MM.1S (cell line): ENCODE results near the gene AIP.

Experiments used
- DNase-seq: peaks from one replicate; pipeline ENCODE4 v3.0.0-alpha.2; 2015
- H2AFZ ChIP-seq: fragments of 300-600 bp; sonication (generic); 2 replicates; pipeline ENCODE4 v1.6.0; 2016; ENCODE audit warnings: antibody characterized with exemption, low read length
- H3F3A ChIP-seq: fragments of 300-600 bp; sonication (generic); 2 replicates; pipeline ENCODE4 v1.6.1; 2016; ENCODE audit warnings: mild to moderate bottlenecking, antibody characterized with exemption, low read length, moderate library complexity, mixed read lengths; ENCODE audit not compliant: insufficient read depth
- H3K27ac ChIP-seq: fragments of 300-600 bp; sonication (generic); 2 replicates; pipeline ENCODE4 v1.5.1; 2016; ENCODE audit warnings: mild to moderate bottlenecking, low read length
- H3K27me3 ChIP-seq: fragments of 300-600 bp; sonication (generic); replicated peaks from 2 replicates; pipeline ENCODE4 v1.6.0; 2016; ENCODE audit warnings: low read length; ENCODE audit not compliant: insufficient read depth
- H3K36me3 ChIP-seq: fragments of 300-600 bp; sonication (generic); replicated peaks from 2 replicates; pipeline ENCODE4 v1.6.1; 2016; ENCODE audit warnings: mild to moderate bottlenecking, low read length, mixed read lengths; ENCODE audit not compliant: insufficient read depth
- H3K4me1 ChIP-seq: fragments of 300-600 bp; sonication (generic); 2 replicates; pipeline ENCODE4 v1.6.1; 2016; ENCODE audit warnings: low read length, mixed read lengths
- H3K4me2 ChIP-seq: fragments of 300-600 bp; sonication (generic); 2 replicates; pipeline ENCODE4 v1.6.0; 2016; ENCODE audit warnings: low read depth, low read length
- H3K4me3 ChIP-seq: fragments of 300-600 bp; sonication (generic); 2 replicates; pipeline ENCODE4 v1.5.1; 2016; ENCODE audit warnings: low read length, mixed read lengths
- H3K79me2 ChIP-seq: fragments of 300-600 bp; sonication (generic); 2 replicates; pipeline ENCODE4 v1.6.1; 2016; ENCODE audit warnings: mixed run types, low read length, mixed read lengths
- H3K9ac ChIP-seq: fragments of 300-600 bp; sonication (generic); 2 replicates; pipeline ENCODE4 v1.6.1; 2016; ENCODE audit warnings: low read length, mixed read lengths
- H3K9me2 ChIP-seq: fragments of 300-600 bp; sonication (generic); replicated peaks from 2 replicates; pipeline ENCODE4 v1.6.1; 2016; ENCODE audit warnings: mild to moderate bottlenecking, low read length, mixed read lengths; ENCODE audit not compliant: insufficient read depth
- H3K9me3 ChIP-seq: fragments of 300-600 bp; sonication (generic); replicated peaks from 2 replicates; pipeline ENCODE4 v1.6.1; 2016; ENCODE audit warnings: mild to moderate bottlenecking, low read length, mixed read lengths; ENCODE audit not compliant: insufficient read depth
- H4K20me1 ChIP-seq: fragments of 300-600 bp; sonication (generic); 2 replicates; pipeline ENCODE4 v1.6.1; 2016; ENCODE audit warnings: mild to moderate bottlenecking, low read length, moderate library complexity, mixed read lengths; ENCODE audit not compliant: insufficient read depth
- CTCF ChIP-seq: fragments of 300-600 bp; sonication (generic); IDR thresholded peaks from 2 replicates; pipeline ENCODE4 v1.5.1; 2016; ENCODE audit warnings: antibody characterized with exemption, low read length, mixed read lengths
- EZH2 ChIP-seq: fragments of 300-600 bp; sonication (generic); optimal IDR thresholded peaks from 2 replicates; pipeline ENCODE3; 2017; ENCODE audit warnings: low read depth, mild to moderate bottlenecking, antibody characterized with exemption, low read length, mixed read lengths
- EZH2phosphoT487 ChIP-seq: fragments of 300-600 bp; sonication (generic); IDR thresholded peaks from 2 replicates; pipeline ENCODE4 v1.6.1; 2018; ENCODE audit warnings: antibody characterized with exemption, low read length

Gene AIP

GRCh38 chr11:67498544-67498972, 15.7 kb downstream of the AIP start:
- peaks cover 56% of the 10 kb centered on the region for H3K27me3 ChIP-seq
- no peaks in the 10 kb centered on the region for H3K9me3 ChIP-seq
- no peaks in the 10 kb centered on the region for H3K9me2 ChIP-seq
- no peaks in the 10 kb centered on the region for H3K79me2 ChIP-seq
- TF ChIP-seq EZH2phosphoT487 (no peak), CTCF (no peak), EZH2 (no peak)
- H3K4me3 ChIP-seq, result no peak overlapping the region
- H2AFZ ChIP-seq, result no peak overlapping the region
- no peak overlapping the region for H3K27ac ChIP-seq
- no peaks in the 10 kb centered on the region for H3K4me1 ChIP-seq
- H3F3A ChIP-seq, result no peaks in the 10 kb centered on the region
- no peaks in the 10 kb centered on the region for H3K36me3 ChIP-seq
- no peak overlapping the region for H3K4me2 ChIP-seq
- no peak for DNase-seq
- H3K9ac ChIP-seq, result no peak overlapping the region
- no peaks in the 10 kb centered on the region for H4K20me1 ChIP-seq

GRCh38 chr11:67499808-67500483, 17.1 kb downstream of the AIP start:
- H3K4me3 ChIP-seq, result no peak overlapping the region
- no peak overlapping the region for H3K4me2 ChIP-seq
- no peak overlapping the region for H3K27ac ChIP-seq
- H4K20me1 ChIP-seq, result no peaks in the 10 kb centered on the region
- H3K9ac ChIP-seq, result no peak overlapping the region
- no peaks in the 10 kb centered on the region for H3K9me3 ChIP-seq
- no peaks in the 10 kb centered on the region for H3K79me2 ChIP-seq
- H3K4me1 ChIP-seq, result no peaks in the 10 kb centered on the region
- no peak for DNase-seq
- H3K9me2 ChIP-seq, result no peaks in the 10 kb centered on the region
- peaks cover 65% of the 10 kb centered on the region for H3K27me3 ChIP-seq
- H3F3A ChIP-seq, result no peaks in the 10 kb centered on the region
- H3K36me3 ChIP-seq, result no peaks in the 10 kb centered on the region
- no peak for TF ChIP-seq EZH2phosphoT487
- TF ChIP-seq CTCF, result no peak
- no peak for TF ChIP-seq EZH2
- H2AFZ ChIP-seq, result no peak overlapping the region

- H3K9me3 ChIP-seq, result no peaks in the 10 kb centered on the region
- H3K36me3 ChIP-seq, result no peaks in the 10 kb centered on the region
- peaks cover 67% of the 10 kb centered on the region for H3K27me3 ChIP-seq
- H4K20me1 ChIP-seq, result no peaks in the 10 kb centered on the region
- peaks cover 2% of the 10 kb centered on the region; the same call in 1 of the 2 replicates for H3K4me1 ChIP-seq
- H3K4me3 ChIP-seq, result no peak overlapping the region
- no peaks in the 10 kb centered on the region for H3F3A ChIP-seq
- H3K27ac ChIP-seq, result no peak overlapping the region
- H3K9ac ChIP-seq, result no peak overlapping the region
- DNase-seq, result no peak
- TF ChIP-seq EZH2, result no peak
- TF ChIP-seq CTCF, result no peak
- TF ChIP-seq EZH2phosphoT487, result no peak
- no peak overlapping the region for H3K4me2 ChIP-seq
- H3K9me2 ChIP-seq, result no peaks in the 10 kb centered on the region
- H2AFZ ChIP-seq, result no peak overlapping the region
- H3K79me2 ChIP-seq, result no peaks in the 10 kb centered on the region
Observed at GRCh38 chr11:67500484-67500821, 17.6 kb downstream of the AIP start.
